ENCODE data around the gene FAM186B.

GRCh38 chr12:49540229-49541139 is 65.0 kb downstream of the FAM186B start:
- TF ChIP-seq CTCF (IDR thresholded peaks at IDR 0.05; ENCODE audit: low read depth, low read length) (no peak), EZH2phosphoT487 (IDR thresholded peaks at IDR 0.05; ENCODE audit: low read depth) (no peak)
